HEK293 (cell line): Measurements from ENCODE around the gene GDI2.
"Not testable (repeated sequence)": the region's sequence is repeated elsewhere in the genome, so short reads cannot be mapped to it uniquely, and the experiment has no call there.

Source experiments
- ZBTB7A ChIP-seq: fragments of 450-650 bp; formaldehyde crosslinking; IDR thresholded peaks from 2 replicates; pipeline ENCODE4 v1.5.1; 2016; ENCODE audit warnings: low read depth, missing biosample characterization, missing genetic modification characterization
- ZFP41 ChIP-seq: fragments of 450-650 bp; formaldehyde crosslinking; IDR thresholded peaks from 2 replicates; pipeline ENCODE4 v1.5.1; 2016; ENCODE audit warnings: missing biosample characterization, missing genetic modification characterization, borderline replicate concordance
- ZNF2 ChIP-seq: fragments of 450-650 bp; formaldehyde crosslinking; IDR thresholded peaks from 2 replicates; pipeline ENCODE4 v1.5.1; 2016; ENCODE audit warnings: missing biosample characterization, missing genetic modification characterization
- ZNF48 ChIP-seq: fragments of 450-650 bp; formaldehyde crosslinking; IDR thresholded peaks from 2 replicates; pipeline ENCODE4 v1.5.1; 2016; ENCODE audit warnings: missing biosample characterization, missing genetic modification characterization
- ZNF514 ChIP-seq: fragments of 450-650 bp; formaldehyde crosslinking; IDR thresholded peaks from 2 replicates; pipeline ENCODE4 v1.5.1; 2016; ENCODE audit warnings: missing biosample characterization, missing genetic modification characterization
- ZNF792 ChIP-seq: fragments of 450-650 bp; formaldehyde crosslinking; IDR thresholded peaks from 2 replicates; pipeline ENCODE4 v1.5.1; 2016; ENCODE audit warnings: missing biosample characterization, missing genetic modification characterization
- TF ChIP-seq, protein P1 (sequence below): fragments of 450-650 bp; formaldehyde crosslinking; IDR thresholded peaks from 2 replicates; pipeline ENCODE4 v1.5.1; 2016; ENCODE audit warnings: missing biosample characterization, missing genetic modification characterization
- TF ChIP-seq, protein P2 (sequence below): fragments of 450-650 bp; formaldehyde crosslinking; IDR thresholded peaks from 2 replicates; pipeline ENCODE4 v1.5.1; 2017; ENCODE audit warnings: missing biosample characterization, missing genetic modification characterization
- TF ChIP-seq, protein P3 (sequence below): fragments of 450-650 bp; formaldehyde crosslinking; IDR thresholded peaks from 2 replicates; pipeline ENCODE4 v1.5.1; 2016; ENCODE audit warnings: missing biosample characterization, missing genetic modification characterization
- TF ChIP-seq, protein P4 (sequence below): fragments of 450-650 bp; formaldehyde crosslinking; IDR thresholded peaks from 2 replicates; pipeline ENCODE4 v1.5.1; 2016; ENCODE audit warnings: missing biosample characterization, missing genetic modification characterization

DNA sequence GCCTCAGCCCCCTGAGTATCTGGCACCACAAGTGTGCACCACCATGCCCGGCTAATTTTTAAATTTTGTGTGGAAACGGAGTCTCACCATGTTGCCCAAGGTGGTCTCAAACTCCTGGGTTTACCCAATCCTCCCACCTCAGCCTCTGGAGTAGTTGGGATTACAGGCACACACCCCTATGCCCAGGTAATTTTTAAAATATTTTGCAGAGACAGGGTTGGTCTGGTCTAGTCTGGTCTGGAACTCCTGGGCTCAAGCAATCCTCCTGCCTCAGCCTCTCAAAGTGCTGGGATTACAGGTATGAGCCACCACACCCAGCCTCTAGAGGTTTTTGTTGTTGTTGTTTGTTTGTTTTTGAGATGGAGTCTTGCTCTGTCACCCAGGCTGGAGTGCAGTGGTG is 22.9 kb upstream of the GDI2 start:
- TF ChIP-seq, protein P1, sequence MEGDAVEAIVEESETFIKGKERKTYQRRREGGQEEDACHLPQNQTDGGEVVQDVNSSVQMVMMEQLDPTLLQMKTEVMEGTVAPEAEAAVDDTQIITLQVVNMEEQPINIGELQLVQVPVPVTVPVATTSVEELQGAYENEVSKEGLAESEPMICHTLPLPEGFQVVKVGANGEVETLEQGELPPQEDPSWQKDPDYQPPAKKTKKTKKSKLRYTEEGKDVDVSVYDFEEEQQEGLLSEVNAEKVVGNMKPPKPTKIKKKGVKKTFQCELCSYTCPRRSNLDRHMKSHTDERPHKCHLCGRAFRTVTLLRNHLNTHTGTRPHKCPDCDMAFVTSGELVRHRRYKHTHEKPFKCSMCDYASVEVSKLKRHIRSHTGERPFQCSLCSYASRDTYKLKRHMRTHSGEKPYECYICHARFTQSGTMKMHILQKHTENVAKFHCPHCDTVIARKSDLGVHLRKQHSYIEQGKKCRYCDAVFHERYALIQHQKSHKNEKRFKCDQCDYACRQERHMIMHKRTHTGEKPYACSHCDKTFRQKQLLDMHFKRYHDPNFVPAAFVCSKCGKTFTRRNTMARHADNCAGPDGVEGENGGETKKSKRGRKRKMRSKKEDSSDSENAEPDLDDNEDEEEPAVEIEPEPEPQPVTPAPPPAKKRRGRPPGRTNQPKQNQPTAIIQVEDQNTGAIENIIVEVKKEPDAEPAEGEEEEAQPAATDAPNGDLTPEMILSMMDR: not testable (repeated sequence)
- not testable (repeated sequence) for TF ChIP-seq ZNF514 (tag by site-specific recombination); ZFP41 (tag by site-specific recombination); ZNF792 (tag by site-specific recombination); ZNF48 (tag by site-specific recombination); ZBTB7A (tag by site-specific recombination); ZNF2
- TF ChIP-seq, protein P2, sequence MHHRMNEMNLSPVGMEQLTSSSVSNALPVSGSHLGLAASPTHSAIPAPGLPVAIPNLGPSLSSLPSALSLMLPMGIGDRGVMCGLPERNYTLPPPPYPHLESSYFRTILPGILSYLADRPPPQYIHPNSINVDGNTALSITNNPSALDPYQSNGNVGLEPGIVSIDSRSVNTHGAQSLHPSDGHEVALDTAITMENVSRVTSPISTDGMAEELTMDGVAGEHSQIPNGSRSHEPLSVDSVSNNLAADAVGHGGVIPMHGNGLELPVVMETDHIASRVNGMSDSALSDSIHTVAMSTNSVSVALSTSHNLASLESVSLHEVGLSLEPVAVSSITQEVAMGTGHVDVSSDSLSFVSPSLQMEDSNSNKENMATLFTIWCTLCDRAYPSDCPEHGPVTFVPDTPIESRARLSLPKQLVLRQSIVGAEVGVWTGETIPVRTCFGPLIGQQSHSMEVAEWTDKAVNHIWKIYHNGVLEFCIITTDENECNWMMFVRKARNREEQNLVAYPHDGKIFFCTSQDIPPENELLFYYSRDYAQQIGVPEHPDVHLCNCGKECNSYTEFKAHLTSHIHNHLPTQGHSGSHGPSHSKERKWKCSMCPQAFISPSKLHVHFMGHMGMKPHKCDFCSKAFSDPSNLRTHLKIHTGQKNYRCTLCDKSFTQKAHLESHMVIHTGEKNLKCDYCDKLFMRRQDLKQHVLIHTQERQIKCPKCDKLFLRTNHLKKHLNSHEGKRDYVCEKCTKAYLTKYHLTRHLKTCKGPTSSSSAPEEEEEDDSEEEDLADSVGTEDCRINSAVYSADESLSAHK (tag by site-specific recombination): not testable (repeated sequence)
- TF ChIP-seq, protein P3, sequence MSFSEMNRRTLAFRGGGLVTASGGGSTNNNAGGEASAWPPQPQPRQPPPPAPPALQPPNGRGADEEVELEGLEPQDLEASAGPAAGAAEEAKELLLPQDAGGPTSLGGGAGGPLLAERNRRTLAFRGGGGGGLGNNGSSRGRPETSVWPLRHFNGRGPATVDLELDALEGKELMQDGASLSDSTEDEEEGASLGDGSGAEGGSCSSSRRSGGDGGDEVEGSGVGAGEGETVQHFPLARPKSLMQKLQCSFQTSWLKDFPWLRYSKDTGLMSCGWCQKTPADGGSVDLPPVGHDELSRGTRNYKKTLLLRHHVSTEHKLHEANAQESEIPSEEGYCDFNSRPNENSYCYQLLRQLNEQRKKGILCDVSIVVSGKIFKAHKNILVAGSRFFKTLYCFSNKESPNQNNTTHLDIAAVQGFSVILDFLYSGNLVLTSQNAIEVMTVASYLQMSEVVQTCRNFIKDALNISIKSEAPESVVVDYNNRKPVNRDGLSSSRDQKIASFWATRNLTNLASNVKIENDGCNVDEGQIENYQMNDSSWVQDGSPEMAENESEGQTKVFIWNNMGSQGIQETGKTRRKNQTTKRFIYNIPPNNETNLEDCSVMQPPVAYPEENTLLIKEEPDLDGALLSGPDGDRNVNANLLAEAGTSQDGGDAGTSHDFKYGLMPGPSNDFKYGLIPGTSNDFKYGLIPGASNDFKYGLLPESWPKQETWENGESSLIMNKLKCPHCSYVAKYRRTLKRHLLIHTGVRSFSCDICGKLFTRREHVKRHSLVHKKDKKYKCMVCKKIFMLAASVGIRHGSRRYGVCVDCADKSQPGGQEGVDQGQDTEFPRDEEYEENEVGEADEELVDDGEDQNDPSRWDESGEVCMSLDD: not testable (repeated sequence)
- TF ChIP-seq, protein P4, sequence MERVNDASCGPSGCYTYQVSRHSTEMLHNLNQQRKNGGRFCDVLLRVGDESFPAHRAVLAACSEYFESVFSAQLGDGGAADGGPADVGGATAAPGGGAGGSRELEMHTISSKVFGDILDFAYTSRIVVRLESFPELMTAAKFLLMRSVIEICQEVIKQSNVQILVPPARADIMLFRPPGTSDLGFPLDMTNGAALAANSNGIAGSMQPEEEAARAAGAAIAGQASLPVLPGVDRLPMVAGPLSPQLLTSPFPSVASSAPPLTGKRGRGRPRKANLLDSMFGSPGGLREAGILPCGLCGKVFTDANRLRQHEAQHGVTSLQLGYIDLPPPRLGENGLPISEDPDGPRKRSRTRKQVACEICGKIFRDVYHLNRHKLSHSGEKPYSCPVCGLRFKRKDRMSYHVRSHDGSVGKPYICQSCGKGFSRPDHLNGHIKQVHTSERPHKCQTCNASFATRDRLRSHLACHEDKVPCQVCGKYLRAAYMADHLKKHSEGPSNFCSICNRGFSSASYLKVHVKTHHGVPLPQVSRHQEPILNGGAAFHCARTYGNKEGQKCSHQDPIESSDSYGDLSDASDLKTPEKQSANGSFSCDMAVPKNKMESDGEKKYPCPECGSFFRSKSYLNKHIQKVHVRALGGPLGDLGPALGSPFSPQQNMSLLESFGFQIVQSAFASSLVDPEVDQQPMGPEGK (tag by site-specific recombination): not testable (repeated sequence)
